ENCODE results near the gene SULF2. TPM values are rescaled to one million over a fixed set of nuclear protein-coding genes. Genes with fewer than 3 reads are reported as not detected.

The SULF2 gene
- polyA plus RNA-seq, 3 donors, result 77.4 to 85.5 (median 81.8) TPM

DNA sequence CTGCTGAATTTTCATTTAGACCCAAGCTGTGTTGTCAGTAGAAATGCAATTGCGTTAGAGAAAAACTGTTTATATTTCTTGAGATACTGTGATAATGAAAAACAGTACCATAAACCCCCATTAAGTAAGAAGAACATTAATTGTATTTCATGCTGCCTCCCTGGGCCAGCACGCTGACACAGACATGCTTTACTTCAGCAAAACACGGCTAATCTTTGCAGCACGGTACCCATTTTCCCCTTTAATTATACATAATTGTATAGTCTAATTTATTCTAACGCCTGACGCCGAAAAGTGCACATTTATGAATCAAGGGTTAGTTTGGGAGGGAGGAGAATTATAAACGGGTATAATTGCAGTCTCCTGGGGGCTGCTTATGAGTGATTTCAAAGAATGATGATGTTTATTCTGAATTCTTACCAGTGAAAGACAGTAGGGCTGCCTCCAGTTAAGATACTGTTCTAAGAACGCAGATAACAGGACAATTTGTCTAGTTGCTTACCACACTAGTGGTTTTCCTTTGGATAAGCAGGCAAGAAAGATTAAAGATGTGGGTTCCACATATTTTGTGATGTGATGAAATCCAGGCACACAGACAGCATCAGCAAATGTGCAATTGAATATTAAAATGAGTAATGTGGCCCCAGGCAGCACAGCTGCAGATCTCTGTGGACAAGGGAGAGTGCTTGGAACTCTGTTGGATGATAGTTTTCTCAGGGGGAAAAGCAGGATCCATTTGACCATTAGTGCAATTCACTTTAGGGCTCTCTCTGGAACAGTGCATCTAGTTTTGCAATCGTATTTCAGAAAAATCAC, 4.7 kb upstream of the SULF2 start:
- no peak for DNase-seq (ENCODE audit: extremely low read depth in 1 of 11, low read depth in 9 of 11, low spot score in 4 of 11)

DNA sequence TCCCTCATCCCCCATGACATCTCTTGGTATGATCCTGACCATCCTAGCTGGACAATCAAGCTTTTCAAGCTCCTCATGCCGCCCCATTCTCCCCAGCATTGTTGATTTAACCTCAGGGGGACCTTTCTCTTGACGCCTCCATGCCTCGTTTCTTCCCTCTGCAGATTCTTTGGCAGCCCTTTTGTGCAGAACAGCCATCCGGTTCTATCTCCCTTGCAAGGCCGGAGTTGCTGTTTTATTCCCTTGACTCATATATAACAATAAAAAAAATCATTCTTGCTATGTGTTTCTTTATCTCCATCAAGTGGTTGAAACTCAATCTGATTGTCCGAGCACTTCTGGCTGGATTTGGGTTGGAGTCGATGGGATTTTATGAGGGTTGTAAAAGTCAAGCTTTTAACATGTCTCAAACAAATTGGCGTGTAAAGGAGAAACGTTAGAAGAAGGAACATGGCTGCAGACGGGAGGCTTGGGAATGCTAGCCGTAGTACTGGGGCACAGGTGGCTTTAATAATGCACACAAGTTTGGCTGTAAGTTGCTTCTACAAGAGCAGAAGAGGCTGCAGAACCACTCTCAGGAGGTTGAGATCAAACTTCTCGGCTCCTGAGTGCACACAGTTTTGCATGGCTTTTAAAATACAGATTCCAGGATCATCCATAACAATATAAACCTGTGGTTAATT, 3.9 kb upstream of the SULF2 start:
- peak in 1 of 11 donors; percentile 46 for DNase-seq (ENCODE audit: extremely low read depth in 1 of 11, low read depth in 9 of 11, low spot score in 4 of 11)

GRCh38 chr20:47788741-47789080, 3.4 kb upstream of the SULF2 start:
- no peak for DNase-seq (ENCODE audit: extremely low read depth in 1 of 11, low read depth in 9 of 11, low spot score in 4 of 11)

GRCh38 chr20:47786765-47787107, 1.5 kb upstream of the SULF2 start:
- DNase-seq (ENCODE audit: extremely low read depth in 1 of 11, low read depth in 9 of 11, low spot score in 4 of 11), result no peak

DNA sequence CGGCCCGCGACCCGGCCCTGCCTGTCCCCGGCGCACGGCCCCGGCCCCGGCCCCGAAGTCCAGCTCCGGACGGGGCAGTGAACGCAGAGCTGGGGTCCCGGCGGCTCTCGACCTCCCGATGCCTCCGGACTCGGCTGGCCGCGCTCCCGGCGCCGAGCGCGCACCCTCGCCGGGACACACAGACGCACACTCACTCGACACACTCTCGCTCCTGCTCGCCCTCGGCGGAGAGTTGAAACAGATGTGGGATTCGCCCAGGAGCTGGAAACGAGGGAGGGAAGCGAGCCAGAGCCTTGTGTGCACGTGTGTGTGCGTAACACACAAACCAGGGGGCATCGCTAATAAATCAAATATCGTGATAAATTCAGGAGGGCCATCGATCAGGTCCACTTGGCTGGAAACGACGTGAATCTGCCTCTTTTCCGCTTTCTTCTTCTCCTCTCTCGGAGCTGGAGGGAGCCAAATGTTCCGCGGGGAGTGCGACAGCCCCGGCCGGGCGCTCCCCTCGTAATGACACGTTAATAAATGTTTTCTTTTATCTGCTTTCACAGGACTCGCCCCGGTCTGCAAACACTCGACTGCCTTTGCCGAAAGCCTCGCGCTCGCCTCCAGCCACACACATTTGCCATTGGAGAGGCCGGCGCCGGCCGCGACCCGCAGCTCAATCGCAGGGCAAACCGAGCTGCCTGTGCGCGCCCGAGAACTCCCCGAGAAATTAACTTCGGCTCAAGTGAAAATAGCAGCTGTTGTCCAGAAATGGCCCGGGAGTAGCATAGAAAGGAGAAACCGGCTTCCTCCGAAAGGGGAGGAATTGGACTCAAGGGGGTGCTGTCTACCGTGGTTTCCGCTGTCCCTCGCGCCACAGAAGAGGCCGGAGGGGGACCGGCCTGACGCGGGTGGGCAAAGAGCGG, 828 bp upstream of the SULF2 start:
- DNase-seq (ENCODE audit: extremely low read depth in 1 of 11, low read depth in 9 of 11, low spot score in 4 of 11), result peak; percentile 70 to 89 (median 83)

DNA sequence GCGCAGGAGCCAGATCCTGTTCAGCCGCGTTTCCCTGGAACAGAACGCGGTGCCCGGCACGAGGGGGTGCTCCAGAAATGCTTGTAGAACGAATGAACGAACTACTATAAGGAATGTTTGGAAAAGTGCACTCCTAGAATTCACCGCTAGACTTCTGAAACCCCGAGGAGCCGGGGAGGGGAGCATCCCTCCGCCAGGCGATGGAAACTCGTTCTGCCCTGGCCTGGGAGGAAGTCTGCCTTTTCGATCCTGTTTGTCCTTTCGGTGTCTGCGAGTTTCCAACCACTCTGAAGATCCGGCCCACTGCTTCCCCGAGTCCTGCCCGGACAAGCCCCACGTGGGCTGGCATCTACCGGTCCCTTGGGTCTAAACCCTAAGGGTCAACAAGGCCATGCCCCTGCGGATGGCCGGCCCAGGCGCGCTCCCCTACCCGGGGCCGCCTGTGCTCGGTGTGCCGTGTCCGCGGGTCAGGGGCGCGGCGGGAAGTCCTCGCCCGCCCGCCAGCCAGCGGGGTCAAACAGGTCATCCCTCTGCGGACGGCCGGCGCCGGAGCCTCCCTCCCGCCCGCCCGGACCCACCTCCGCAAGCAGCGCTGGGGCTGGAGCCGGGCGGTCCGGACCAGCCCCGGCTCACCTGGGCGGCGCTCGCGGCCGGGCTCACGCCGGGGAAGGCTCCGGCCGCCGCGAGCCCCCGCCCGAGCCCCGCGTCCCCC, 526 bp downstream of the SULF2 start:
- DNase-seq (ENCODE audit: extremely low read depth in 1 of 11, low read depth in 9 of 11, low spot score in 4 of 11), result peak in 1 of 11 donors; percentile 31

DNA sequence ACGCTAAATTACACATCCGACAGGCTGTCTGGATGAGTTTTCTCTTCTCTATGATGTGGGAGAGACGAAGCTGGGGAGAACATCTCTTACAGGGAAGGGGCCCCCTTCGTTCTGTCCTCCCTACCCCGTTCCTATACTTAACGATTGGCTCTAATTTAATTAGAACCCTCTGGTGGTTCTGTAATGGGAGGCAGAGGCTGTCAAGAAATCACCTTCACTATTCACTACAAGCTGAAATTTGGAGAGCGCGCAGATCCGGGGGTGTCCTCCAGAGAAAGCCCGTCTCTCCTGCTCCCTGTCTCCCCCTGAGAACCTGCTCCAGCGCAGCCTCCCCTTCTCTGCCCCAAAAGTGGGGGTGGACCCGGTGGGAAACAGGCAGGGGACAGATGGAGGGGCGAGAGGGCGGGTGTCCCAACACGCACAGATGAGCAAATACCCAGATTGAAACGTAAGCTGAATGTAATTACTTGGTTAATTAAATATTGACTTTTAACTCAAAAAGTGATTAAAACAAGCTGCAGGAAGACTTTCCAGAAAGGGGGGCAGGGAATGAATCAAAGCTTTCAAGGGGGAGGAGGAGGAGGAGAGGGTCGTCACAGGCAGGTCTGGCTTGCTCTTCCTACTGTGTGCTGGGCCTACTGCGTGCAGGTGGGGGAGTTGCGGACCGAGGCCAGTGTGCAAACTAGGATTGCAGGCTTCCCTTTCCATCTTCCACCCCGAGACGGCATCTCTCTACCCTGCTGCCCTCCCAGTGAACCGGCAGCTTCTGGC, 1.3 kb downstream of the SULF2 start:
- no peak for DNase-seq (ENCODE audit: extremely low read depth in 1 of 11, low read depth in 9 of 11, low spot score in 4 of 11)

DNA sequence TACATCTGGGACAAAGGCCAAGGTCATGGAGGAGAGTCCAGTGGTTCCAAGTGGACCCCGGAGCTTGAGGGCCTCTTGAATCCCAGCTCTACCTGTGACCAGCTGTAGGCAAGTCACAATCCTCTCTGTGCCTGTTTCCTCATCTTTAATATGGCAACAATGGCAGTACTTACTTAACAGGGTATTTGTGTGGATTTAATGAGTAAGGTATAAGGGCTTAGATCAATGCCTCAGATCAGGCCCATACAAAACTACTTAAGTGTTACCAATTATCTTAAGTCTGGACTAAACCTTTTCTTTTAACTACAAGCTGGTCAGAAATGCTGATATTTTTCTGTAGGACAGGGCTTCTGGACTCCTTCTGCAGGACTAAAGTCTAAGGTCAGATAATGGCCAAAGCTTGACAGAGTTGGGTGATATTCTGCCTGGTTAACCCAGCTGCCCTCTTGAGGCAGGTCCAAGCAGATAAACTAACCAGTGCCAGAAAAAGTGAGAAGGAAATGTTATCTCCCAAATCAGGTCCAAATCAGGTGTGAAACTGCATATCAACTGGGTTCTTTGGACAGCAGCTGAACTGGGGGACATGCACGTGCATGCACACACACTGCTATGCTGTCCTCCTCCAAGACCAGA, 2.2 kb downstream of the SULF2 start:
- no peak for DNase-seq (ENCODE audit: extremely low read depth in 1 of 11, low read depth in 9 of 11, low spot score in 4 of 11)

- no peak for DNase-seq (ENCODE audit: extremely low read depth in 1 of 11, low read depth in 9 of 11, low spot score in 4 of 11)
Observed at GRCh38 chr20:47782076-47782475, 3.2 kb downstream of the SULF2 start.

GRCh38 chr20:47781632-47782031, 3.6 kb downstream of the SULF2 start:
- DNase-seq (ENCODE audit: extremely low read depth in 1 of 11, low read depth in 9 of 11, low spot score in 4 of 11), result no peak

DNA sequence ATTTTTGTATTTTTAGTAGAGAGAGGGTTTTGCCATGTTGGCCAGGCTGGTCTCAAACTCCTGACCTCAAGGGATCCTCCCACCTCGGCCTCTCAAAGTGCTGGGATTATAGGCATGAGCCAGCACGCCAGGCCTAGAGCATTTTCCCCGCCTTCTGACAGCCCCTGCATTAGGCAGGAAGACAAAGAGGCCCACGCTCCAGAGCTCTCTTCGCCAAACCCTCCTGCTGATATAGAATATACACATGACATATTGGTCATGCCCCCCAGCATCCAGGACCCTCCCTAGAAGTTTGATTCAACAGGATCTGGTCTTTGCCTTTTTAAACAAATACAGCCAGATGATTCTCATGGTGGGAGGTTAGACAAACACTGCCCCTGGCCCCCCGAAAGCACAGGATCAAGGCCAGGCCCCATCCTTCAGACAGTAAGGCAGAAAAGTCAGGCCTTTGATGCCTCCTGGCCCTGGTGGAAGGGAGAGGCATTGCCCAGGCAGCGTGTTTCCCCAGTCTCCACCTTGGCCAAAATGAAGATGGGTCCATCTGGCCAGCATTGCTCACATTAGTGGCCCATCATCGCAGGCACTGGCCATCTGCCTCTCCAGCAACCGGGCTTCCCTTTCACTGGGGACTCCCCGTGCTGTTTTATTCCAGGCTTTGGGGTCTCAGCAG, 4.4 kb downstream of the SULF2 start:
- DNase-seq (ENCODE audit: extremely low read depth in 1 of 11, low read depth in 9 of 11, low spot score in 4 of 11), result no peak

- DNase-seq (ENCODE audit: extremely low read depth in 1 of 11, low read depth in 9 of 11, low spot score in 4 of 11), result no peak
Observed at GRCh38 chr20:47778398-47779354, 6.6 kb downstream of the SULF2 start.

- no peak for DNase-seq (ENCODE audit: extremely low read depth in 1 of 11, low read depth in 9 of 11, low spot score in 4 of 11)
Observed at GRCh38 chr20:47777220-47777619, 8.1 kb downstream of the SULF2 start.

DNA sequence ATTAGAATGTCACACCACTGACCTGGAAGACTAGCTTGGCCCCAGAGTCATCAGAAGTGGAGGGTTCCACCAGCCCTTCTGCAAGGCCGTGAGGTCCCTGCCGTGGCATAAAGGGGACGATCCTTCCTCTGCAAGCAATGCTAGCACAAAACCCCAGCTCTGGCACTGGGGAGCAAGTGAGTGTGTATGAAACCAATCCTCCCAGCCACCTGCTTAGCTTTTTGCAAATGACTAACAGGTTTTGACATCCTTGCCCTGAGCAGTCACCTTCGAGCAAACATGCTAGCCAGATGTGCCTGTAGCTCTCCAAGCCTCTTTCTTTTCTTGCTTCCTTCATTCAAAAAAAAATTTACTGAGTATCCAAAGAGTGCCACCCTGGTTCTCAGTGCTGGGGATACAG, 8.6 kb downstream of the SULF2 start:
- DNase-seq (ENCODE audit: extremely low read depth in 1 of 11, low read depth in 9 of 11, low spot score in 4 of 11), result no peak

GRCh38 chr20:47775841-47776240, 9.4 kb downstream of the SULF2 start:
- no peak for DNase-seq (ENCODE audit: extremely low read depth in 1 of 11, low read depth in 9 of 11, low spot score in 4 of 11)

DNA sequence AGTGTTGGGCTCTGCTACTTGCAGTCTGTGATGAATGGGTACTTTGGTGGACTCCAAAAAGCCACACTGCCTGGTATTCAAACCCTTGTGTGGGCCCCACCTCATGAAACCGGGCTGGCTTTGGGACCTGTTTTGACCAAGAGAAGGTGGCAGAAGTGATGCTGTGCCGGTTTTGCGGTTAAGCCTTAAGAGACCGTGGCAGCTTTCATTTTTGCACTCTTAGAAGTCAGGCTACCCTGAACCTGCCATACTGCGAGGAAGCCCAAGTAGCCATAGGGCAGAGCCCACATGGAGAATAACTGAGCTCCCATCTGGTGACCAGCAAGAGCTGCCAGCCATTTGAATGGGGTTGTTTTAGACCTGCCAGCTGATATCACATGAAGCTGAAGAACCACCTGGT, 10.2 kb downstream of the SULF2 start:
- no peak for DNase-seq (ENCODE audit: extremely low read depth in 1 of 11, low read depth in 9 of 11, low spot score in 4 of 11)
